Liver (tissue), 9 donors: ENCODE results near the gene CELF2. TPM values are rescaled to one million over a fixed set of nuclear protein-coding genes. Genes with fewer than 3 reads are reported as not detected.
A peak's percentile ranks its signal among the peaks of the same experiment; 100 is the strongest.

Experiments used
- DNase-seq: peaks from one replicate; pipeline ENCODE4 v3.0.0-alpha.2; 2017; ENCODE audit warnings: low spot score
- H3K27ac ChIP-seq, 2 donors: one replicate each; pipeline ENCODE4 v1.7.0; 2013; ENCODE audit warnings: inconsistent platforms in 2 of 2, low read length in 2 of 2, control low read depth in 1 of 2, low read depth in 1 of 2, mild to moderate bottlenecking in 1 of 2
- H3K27me3 ChIP-seq, 4 donors: one replicate each; pipeline versions ENCODE4 v1.6.1 to v1.7.0; 2013; ENCODE audit warnings: low read length in 3 of 4, inconsistent platforms in 1 of 4, mild to moderate bottlenecking in 1 of 4, moderate library complexity in 1 of 4; ENCODE audit not compliant: control insufficient read depth in 4 of 4, insufficient read depth in 4 of 4
- H3K36me3 ChIP-seq, 4 donors: one replicate each; pipeline versions ENCODE4 v1.6.1 to v1.7.0; 2013; ENCODE audit warnings: low read length in 3 of 4, mild to moderate bottlenecking in 3 of 4, low read depth in 1 of 4, moderate library complexity in 1 of 4; ENCODE audit not compliant: control insufficient read depth in 4 of 4, insufficient read depth in 3 of 4
- H3K4me1 ChIP-seq, 4 donors: one replicate each; pipeline versions ENCODE4 v1.6.1 to v1.7.0; 2013; ENCODE audit warnings: low read length in 3 of 4, mild to moderate bottlenecking in 3 of 4, moderate library complexity in 1 of 4; ENCODE audit not compliant: control insufficient read depth in 4 of 4, insufficient read depth in 4 of 4
- H3K4me3 ChIP-seq, 3 donors: one replicate each; pipeline versions ENCODE4 v1.6.1 to v1.7.0; 2013; ENCODE audit warnings: low read length in 3 of 3, control low read depth in 1 of 3, low read depth in 1 of 3, mild to moderate bottlenecking in 1 of 3
- H3K9ac ChIP-seq, 2 donors: one replicate each; pipeline ENCODE4 v1.7.0; 2013; ENCODE audit warnings: low read length in 2 of 2, mild to moderate bottlenecking in 2 of 2, moderate library complexity in 2 of 2, control low read depth in 1 of 2, low read depth in 1 of 2
- H3K9me3 ChIP-seq, 4 donors: one replicate each; pipeline versions ENCODE4 v1.6.1 to v1.7.0; 2013; ENCODE audit warnings: low read length in 3 of 4; ENCODE audit not compliant: control insufficient read depth in 4 of 4
- ATF3 ChIP-seq: IDR thresholded peaks from 2 replicates; pipeline ENCODE4 v1.6.1; 2016; ENCODE audit warnings: antibody characterized with exemption
- CTCF ChIP-seq: fragments of 150-350 bp; IDR thresholded peaks from 2 replicates; pipeline ENCODE4 v1.5.1; 2017; ENCODE audit warnings: improper control_type of control experiment, low read depth, low read length; ENCODE audit not compliant: missing input control
- FOXA1 ChIP-seq: IDR thresholded peaks from 2 replicates; pipeline ENCODE4 v1.6.1; 2016; ENCODE audit warnings: antibody characterized with exemption
- FOXA2 ChIP-seq: IDR thresholded peaks from 2 replicates; pipeline ENCODE4 v1.6.1; 2016; ENCODE audit warnings: antibody characterized with exemption
- GABPA ChIP-seq, 2 donors: IDR thresholded peaks in 1 of 2; conservative IDR thresholded peaks in 1 of 2; 2 replicates each; pipeline ENCODE4 v1.6.1; 2016; ENCODE audit warnings: antibody characterized with exemption in 2 of 2, mild to moderate bottlenecking in 1 of 2, moderate library complexity in 1 of 2
- HNF4A ChIP-seq, 2 donors: conservative IDR thresholded peaks; 2 replicates each; pipeline ENCODE4 v1.6.1; 2016; ENCODE audit warnings: antibody characterized with exemption in 2 of 2, mild to moderate bottlenecking in 2 of 2
- HNF4G ChIP-seq: IDR thresholded peaks from 2 replicates; pipeline ENCODE4 v1.6.1; 2016; ENCODE audit warnings: antibody characterized with exemption
- JUND ChIP-seq, 2 donors: IDR thresholded peaks; 2 replicates each; pipeline ENCODE4 v1.6.1; 2016; ENCODE audit warnings: antibody characterized with exemption in 2 of 2
- NR2F2 ChIP-seq: IDR thresholded peaks from 2 replicates; pipeline ENCODE4 v1.6.1; 2016; ENCODE audit warnings: antibody characterized with exemption
- RAD21 ChIP-seq, 2 donors: IDR thresholded peaks; 2 replicates each; pipeline ENCODE4 v1.6.1; 2016; ENCODE audit warnings: antibody characterized with exemption in 2 of 2, mild to moderate bottlenecking in 2 of 2
- RXRA ChIP-seq, 2 donors: IDR thresholded peaks; 2 replicates each; pipeline ENCODE4 v1.6.1; 2017 to 2018; ENCODE audit warnings: antibody characterized with exemption in 2 of 2, mild to moderate bottlenecking in 1 of 2
- SP1 ChIP-seq: IDR thresholded peaks from 2 replicates; pipeline ENCODE4 v1.6.1; 2018; ENCODE audit warnings: antibody characterized with exemption, mild to moderate bottlenecking
- TAF1 ChIP-seq: conservative IDR thresholded peaks from 2 replicates; pipeline ENCODE4 v1.6.1; 2016; ENCODE audit warnings: antibody characterized with exemption, mild to moderate bottlenecking
- YY1 ChIP-seq: IDR thresholded peaks from 2 replicates; pipeline ENCODE4 v1.6.1; 2016; ENCODE audit warnings: antibody characterized with exemption, mild to moderate bottlenecking
- ZBTB33 ChIP-seq: IDR thresholded peaks from 2 replicates; pipeline ENCODE4 v1.6.1; 2016; ENCODE audit warnings: antibody characterized with exemption
- WGBS: extraction: QIAGEN DNeasy Blood & Tissue Kit; methylation state at CpG from one replicate; pipeline ENCODE4 v1.1.7; 2013; 5-methylcytosine and 5-hydroxymethylcytosine counted together
- polyA plus RNA-seq, 2 donors: library from polyadenylated mRNA; stranded (reverse) in 1 of 2; unstranded in 1 of 2; fragments of 200-250 nt in 1 of 2; fragments of >200 nt in 1 of 2; fragmentation: Nextera tagmentation in 1 of 2; extraction: Ambion mirVana in 1 of 2; gene quantifications; one replicate each; pipeline versions ENCODE4 v1.2.1 to v1.2.3, GENCODE V29; 2013 to 2015
- total RNA-seq, 2 donors: library from RNA; depleted of rRNA; stranded (reverse); fragments of >200 nt; gene quantifications; one replicate each; pipeline ENCODE4 v1.2.3, GENCODE V29; 2014
- TF ChIP-seq, protein P1 (sequence below): IDR thresholded peaks from 2 replicates; pipeline ENCODE4 v1.6.1; 2016; ENCODE audit warnings: antibody characterized with exemption, mild to moderate bottlenecking
- donor health status: healthy.
- donor health status: healthy.
- donor health status: healthy.
- donor health status: healthy.
- donor health status: healthy.

The CELF2 gene
- total and polyA plus RNA-seq, 4 donors, result 1.4 to 8.5 (median 5.6) TPM

- H3K9me3 ChIP-seq, result no peaks in the 10 kb centered on the region
- H3K4me1 ChIP-seq, result peaks cover 0 to 5% (median 0%) of the 10 kb centered on the region in 4 donors
- DNase-seq, result no peak
- H3K27me3 ChIP-seq, result peaks cover 0 to 2% (median 0%) of the 10 kb centered on the region in 4 donors
- TF ChIP-seq JUND (IDR thresholded peaks at IDR 0.05), result no peak
- TF ChIP-seq NR2F2, result no peak
- no peak for TF ChIP-seq RXRA (IDR thresholded peaks at IDR 0.05)
- no peak for TF ChIP-seq HNF4A (conservative IDR thresholded peaks at IDR 0.05)
- TF ChIP-seq CTCF, result no peak
- no peak for TF ChIP-seq TAF1
- no peak for TF ChIP-seq ZBTB33
- TF ChIP-seq FOXA2, result no peak
- 40% methylated on average over 4 of the region's 4 CpGs for WGBS
- no peak overlapping the region for H3K4me3 ChIP-seq
- no peak overlapping the region for H3K9ac ChIP-seq
- no peak overlapping the region for H3K27ac ChIP-seq
- no peaks in the 10 kb centered on the region for H3K36me3 ChIP-seq
These were observed 248.8 kb downstream of the CELF2 start for GRCh38 chr10:11266426-11266825.

- Histone ChIP-seq H3K27ac (no peak overlapping the region), H3K4me3 (no peak overlapping the region), H3K27me3 (peaks cover 0 to 2% (median 0%) of the 10 kb centered on the region in 4 donors), H3K9ac (no peak overlapping the region), H3K9me3 (no peaks in the 10 kb centered on the region), H3K4me1 (peaks cover 0 to 5% (median 0%) of the 10 kb centered on the region in 4 donors), H3K36me3 (peaks cover 0 to under 1% (median 0%) of the 10 kb centered on the region in 4 donors)
- peak; percentile 78 for DNase-seq
- WGBS, result 39% methylated on average over 18 of the region's 18 CpGs
- TF ChIP-seq, protein P1, sequence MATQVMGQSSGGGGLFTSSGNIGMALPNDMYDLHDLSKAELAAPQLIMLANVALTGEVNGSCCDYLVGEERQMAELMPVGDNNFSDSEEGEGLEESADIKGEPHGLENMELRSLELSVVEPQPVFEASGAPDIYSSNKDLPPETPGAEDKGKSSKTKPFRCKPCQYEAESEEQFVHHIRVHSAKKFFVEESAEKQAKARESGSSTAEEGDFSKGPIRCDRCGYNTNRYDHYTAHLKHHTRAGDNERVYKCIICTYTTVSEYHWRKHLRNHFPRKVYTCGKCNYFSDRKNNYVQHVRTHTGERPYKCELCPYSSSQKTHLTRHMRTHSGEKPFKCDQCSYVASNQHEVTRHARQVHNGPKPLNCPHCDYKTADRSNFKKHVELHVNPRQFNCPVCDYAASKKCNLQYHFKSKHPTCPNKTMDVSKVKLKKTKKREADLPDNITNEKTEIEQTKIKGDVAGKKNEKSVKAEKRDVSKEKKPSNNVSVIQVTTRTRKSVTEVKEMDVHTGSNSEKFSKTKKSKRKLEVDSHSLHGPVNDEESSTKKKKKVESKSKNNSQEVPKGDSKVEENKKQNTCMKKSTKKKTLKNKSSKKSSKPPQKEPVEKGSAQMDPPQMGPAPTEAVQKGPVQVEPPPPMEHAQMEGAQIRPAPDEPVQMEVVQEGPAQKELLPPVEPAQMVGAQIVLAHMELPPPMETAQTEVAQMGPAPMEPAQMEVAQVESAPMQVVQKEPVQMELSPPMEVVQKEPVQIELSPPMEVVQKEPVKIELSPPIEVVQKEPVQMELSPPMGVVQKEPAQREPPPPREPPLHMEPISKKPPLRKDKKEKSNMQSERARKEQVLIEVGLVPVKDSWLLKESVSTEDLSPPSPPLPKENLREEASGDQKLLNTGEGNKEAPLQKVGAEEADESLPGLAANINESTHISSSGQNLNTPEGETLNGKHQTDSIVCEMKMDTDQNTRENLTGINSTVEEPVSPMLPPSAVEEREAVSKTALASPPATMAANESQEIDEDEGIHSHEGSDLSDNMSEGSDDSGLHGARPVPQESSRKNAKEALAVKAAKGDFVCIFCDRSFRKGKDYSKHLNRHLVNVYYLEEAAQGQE, result no peak
- TF ChIP-seq ATF3 (no peak), FOXA2 (no peak), RXRA (IDR thresholded peaks at IDR 0.05) (no peak), TAF1 (no peak), JUND (IDR thresholded peaks at IDR 0.05) (no peak), ZBTB33 (no peak), RAD21 (IDR thresholded peaks at IDR 0.05) (peak; percentile 84 to 91), YY1 (no peak), HNF4G (no peak), FOXA1 (no peak), CTCF (peak; percentile 75), HNF4A (conservative IDR thresholded peaks at IDR 0.05) (peak in 1 of 2 donors; percentile 42), SP1 (no peak), NR2F2 (no peak), GABPA (IDR thresholded peaks at IDR 0.05 in 1 of 2, conservative IDR thresholded peaks at IDR 0.05 in 1 of 2) (no peak)
These were observed 252.6 kb downstream of the CELF2 start for GRCh38 chr10:11270135-11270857.
